ENCODE measurements around the gene DCP2.

GRCh38 chr5:113029614-113030013, 53.0 kb downstream of the DCP2 start:
- TF ChIP-seq, protein P1, sequence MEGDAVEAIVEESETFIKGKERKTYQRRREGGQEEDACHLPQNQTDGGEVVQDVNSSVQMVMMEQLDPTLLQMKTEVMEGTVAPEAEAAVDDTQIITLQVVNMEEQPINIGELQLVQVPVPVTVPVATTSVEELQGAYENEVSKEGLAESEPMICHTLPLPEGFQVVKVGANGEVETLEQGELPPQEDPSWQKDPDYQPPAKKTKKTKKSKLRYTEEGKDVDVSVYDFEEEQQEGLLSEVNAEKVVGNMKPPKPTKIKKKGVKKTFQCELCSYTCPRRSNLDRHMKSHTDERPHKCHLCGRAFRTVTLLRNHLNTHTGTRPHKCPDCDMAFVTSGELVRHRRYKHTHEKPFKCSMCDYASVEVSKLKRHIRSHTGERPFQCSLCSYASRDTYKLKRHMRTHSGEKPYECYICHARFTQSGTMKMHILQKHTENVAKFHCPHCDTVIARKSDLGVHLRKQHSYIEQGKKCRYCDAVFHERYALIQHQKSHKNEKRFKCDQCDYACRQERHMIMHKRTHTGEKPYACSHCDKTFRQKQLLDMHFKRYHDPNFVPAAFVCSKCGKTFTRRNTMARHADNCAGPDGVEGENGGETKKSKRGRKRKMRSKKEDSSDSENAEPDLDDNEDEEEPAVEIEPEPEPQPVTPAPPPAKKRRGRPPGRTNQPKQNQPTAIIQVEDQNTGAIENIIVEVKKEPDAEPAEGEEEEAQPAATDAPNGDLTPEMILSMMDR (IDR thresholded peaks at IDR 0.05; ENCODE audit: low read depth, low read length, poor library complexity, severe bottlenecking): no peak
- no peak for TF ChIP-seq EZH2phosphoT487 (IDR thresholded peaks at IDR 0.05; ENCODE audit: borderline replicate concordance, low read length)
